ENCODE data around the gene GPNMB.

- TF ChIP-seq CTCF (conservative IDR thresholded peaks at IDR 0.05; ENCODE audit: low read depth, low read length), result no peak
- TF ChIP-seq MAZ (IDR thresholded peaks at IDR 0.05; ENCODE audit: borderline replicate concordance, low read depth, low read length), result no peak
Observed at GRCh38 chr7:23272275-23272674, 25.7 kb downstream of the GPNMB start.
